PFSK-1 (cell line): Measurements from ENCODE around the gene RGS12.

ENCODE experiments used
- FOXP2 ChIP-seq: optimal IDR thresholded peaks from 2 replicates; pipeline ENCODE3; 2011; ENCODE audit warnings: borderline replicate concordance, control low read depth, inconsistent platforms; ENCODE audit not compliant: insufficient read depth; ENCODE audit errors: extremely low read length, extremely low read depth
- POLR2AphosphoS5 ChIP-seq: IDR thresholded peaks from 2 replicates; pipeline ENCODE4 v1.6.1; 2012; ENCODE audit warnings: low read depth, mild to moderate bottlenecking, control low read depth, low read length, moderate library complexity
- REST ChIP-seq, 2 experiments: IDR thresholded peaks; 2 replicates each; pipeline versions ENCODE4 v1.6.1 to v1.8.0; 2011 to 2012; ENCODE audit warnings: low read depth in 2 of 2, low read length in 2 of 2, control low read depth in 1 of 2, inconsistent platforms in 1 of 2, mild to moderate bottlenecking in 1 of 2, moderate library complexity in 1 of 2; ENCODE audit not compliant: insufficient read depth in 1 of 2
- SIN3A ChIP-seq: IDR thresholded peaks from 2 replicates; pipeline ENCODE4 v1.6.1; 2012; ENCODE audit warnings: mild to moderate bottlenecking, low read length, moderate library complexity, borderline replicate concordance; ENCODE audit not compliant: insufficient read depth
- TAF1 ChIP-seq: IDR thresholded peaks from 2 replicates; pipeline ENCODE4 v1.6.1; 2012; ENCODE audit warnings: low read length, control low read depth, borderline replicate concordance; ENCODE audit not compliant: insufficient read depth

Gene RGS12

GRCh38 chr4:3280466-3280865 lies 12.4 kb upstream of the RGS12 start:
- TF ChIP-seq REST (IDR thresholded peaks at IDR 0.05; ENCODE audit: insufficient read depth in 1 of 2, low read depth in 2 of 2, low read length in 2 of 2) (no peak), SIN3A (no peak), POLR2AphosphoS5 (no peak), TAF1 (no peak), FOXP2 (no peak)

- TF ChIP-seq POLR2AphosphoS5: no peak
- TF ChIP-seq REST (IDR thresholded peaks at IDR 0.05; ENCODE audit: insufficient read depth in 1 of 2, low read depth in 2 of 2, low read length in 2 of 2): no peak
- no peak for TF ChIP-seq TAF1
Observed at GRCh38 chr4:3283483-3283882, 9.3 kb upstream of the RGS12 start.

GRCh38 chr4:3283916-3284315 lies 8.9 kb upstream of the RGS12 start:
- TF ChIP-seq POLR2AphosphoS5 (no peak), TAF1 (no peak), SIN3A (no peak), FOXP2 (no peak), REST (IDR thresholded peaks at IDR 0.05; ENCODE audit: insufficient read depth in 1 of 2, low read depth in 2 of 2, low read length in 2 of 2) (no peak)

- no peak for TF ChIP-seq FOXP2
- no peak for TF ChIP-seq POLR2AphosphoS5
- no peak for TF ChIP-seq SIN3A
- no peak for TF ChIP-seq TAF1
- no peak for TF ChIP-seq REST (IDR thresholded peaks at IDR 0.05; ENCODE audit: insufficient read depth in 1 of 2, low read depth in 2 of 2, low read length in 2 of 2)
Observed at GRCh38 chr4:3284734-3285557, 7.9 kb upstream of the RGS12 start.
